ENCODE results near the gene TREML4.
"Not testable (repeated sequence)": the region's sequence is repeated elsewhere in the genome, so short reads cannot be mapped to it uniquely, and the experiment has no call there.

TREML4 gene

DNA sequence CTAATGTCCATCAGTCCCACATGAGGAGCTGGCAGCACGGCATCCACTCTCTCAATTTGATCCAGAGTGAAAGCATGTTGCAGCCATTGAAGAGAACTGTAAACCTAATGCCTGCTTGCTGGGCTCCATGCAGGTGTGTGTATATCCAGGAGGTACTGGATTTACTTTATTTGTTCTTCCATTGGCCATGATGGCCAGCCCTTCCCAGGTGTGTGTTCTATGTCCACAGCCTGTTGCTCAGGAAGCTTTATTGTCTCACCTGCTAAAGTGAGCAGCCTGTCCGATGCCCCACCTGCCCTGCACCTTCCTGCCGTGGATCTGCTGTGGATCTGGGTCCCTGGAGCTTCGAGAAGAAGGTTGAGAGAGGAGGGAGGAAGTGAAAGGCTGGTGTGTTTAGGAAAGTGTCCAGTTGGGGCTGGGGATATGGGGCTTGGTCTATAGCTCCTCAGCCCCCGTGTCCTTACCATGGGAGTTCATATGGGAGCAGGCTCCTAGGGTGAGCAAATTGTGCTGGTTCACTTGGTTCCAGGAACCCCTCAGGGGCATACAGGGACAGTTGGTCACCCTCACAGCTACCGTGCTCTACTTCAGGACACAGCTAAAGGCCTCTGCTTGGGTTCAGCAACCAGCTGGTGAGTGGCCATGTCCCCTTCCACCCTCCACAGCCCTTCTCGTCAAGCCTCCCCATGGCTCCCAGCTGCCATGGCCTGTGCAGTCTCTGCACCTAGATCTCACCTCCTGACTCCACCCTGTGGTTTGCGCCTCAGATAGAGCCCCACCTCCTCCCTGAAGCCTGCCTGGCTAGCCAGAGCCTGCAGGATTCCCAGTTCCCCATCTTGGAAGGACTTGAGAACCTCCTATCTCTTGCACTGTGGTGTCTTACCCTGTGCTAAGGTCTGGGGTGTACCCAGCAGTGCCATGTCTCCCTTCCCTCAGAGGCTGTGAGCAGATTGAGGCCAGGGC is 39.9 kb upstream of the TREML4 start:
- peaks cover 16% of the 10 kb centered on the region; the same call in 1 of the 2 replicates for H3K9me3 ChIP-seq (ENCODE audit: insufficient read depth, low read length)
- no peak overlapping the region for H3K9ac ChIP-seq (ENCODE audit: insufficient read length, low read depth)
- peaks cover 2% of the 10 kb centered on the region for H3K27me3 ChIP-seq (ENCODE audit: insufficient read depth, insufficient read length)
- DNase-seq (ENCODE audit: low read depth, low spot score): no peak
- H3K36me3 ChIP-seq (ENCODE audit: insufficient read depth, insufficient read length, low read length): no peaks in the 10 kb centered on the region
- H3K4me3 ChIP-seq (ENCODE audit: insufficient read length, low read depth): no peak overlapping the region
- H3K4me1 ChIP-seq (ENCODE audit: insufficient read depth, insufficient read length): no peaks in the 10 kb centered on the region
- TF ChIP-seq ZNF274 (IDR thresholded peaks at IDR 0.05; ENCODE audit: low read depth, low read length): no peak
- TF ChIP-seq SUZ12 (IDR thresholded peaks at IDR 0.05; ENCODE audit: extremely low read depth, insufficient read depth, insufficient read length): no peak
- no peak for TF ChIP-seq YY1 (IDR thresholded peaks at IDR 0.05; ENCODE audit: insufficient read depth, insufficient read length)

- not testable (repeated sequence) for DNase-seq (ENCODE audit: low read depth, low spot score); H3K36me3 ChIP-seq (ENCODE audit: insufficient read depth, insufficient read length, low read length); H3K4me1 ChIP-seq (ENCODE audit: insufficient read depth, insufficient read length); H3K4me3 ChIP-seq (ENCODE audit: insufficient read length, low read depth); H3K9ac ChIP-seq (ENCODE audit: insufficient read length, low read depth); H3K27me3 ChIP-seq (ENCODE audit: insufficient read depth, insufficient read length)
- H3K9me3 ChIP-seq (ENCODE audit: insufficient read depth, low read length): peaks cover 16% of the 10 kb centered on the region; the same call in 1 of the 2 replicates
These were observed 39.1 kb upstream of the TREML4 start for GRCh38 chr6:41189046-41189445.

GRCh38 chr6:41189967-41190366 is 38.2 kb upstream of the TREML4 start:
- Histone ChIP-seq H3K9ac (ENCODE audit: insufficient read length, low read depth) (no peak overlapping the region), H3K36me3 (ENCODE audit: insufficient read depth, insufficient read length, low read length) (no peaks in the 10 kb centered on the region), H3K27me3 (ENCODE audit: insufficient read depth, insufficient read length) (peaks cover 2% of the 10 kb centered on the region), H3K4me3 (ENCODE audit: insufficient read length, low read depth) (no peak overlapping the region), H3K9me3 (ENCODE audit: insufficient read depth, low read length) (peaks cover 16% of the 10 kb centered on the region; the same call in 1 of the 2 replicates), H3K4me1 (ENCODE audit: insufficient read depth, insufficient read length) (no peaks in the 10 kb centered on the region)
- no peak for DNase-seq (ENCODE audit: low read depth, low spot score)
- TF ChIP-seq SUZ12 (IDR thresholded peaks at IDR 0.05; ENCODE audit: extremely low read depth, insufficient read depth, insufficient read length) (no peak), YY1 (IDR thresholded peaks at IDR 0.05; ENCODE audit: insufficient read depth, insufficient read length) (no peak), ZNF274 (IDR thresholded peaks at IDR 0.05; ENCODE audit: low read depth, low read length) (no peak)

DNA sequence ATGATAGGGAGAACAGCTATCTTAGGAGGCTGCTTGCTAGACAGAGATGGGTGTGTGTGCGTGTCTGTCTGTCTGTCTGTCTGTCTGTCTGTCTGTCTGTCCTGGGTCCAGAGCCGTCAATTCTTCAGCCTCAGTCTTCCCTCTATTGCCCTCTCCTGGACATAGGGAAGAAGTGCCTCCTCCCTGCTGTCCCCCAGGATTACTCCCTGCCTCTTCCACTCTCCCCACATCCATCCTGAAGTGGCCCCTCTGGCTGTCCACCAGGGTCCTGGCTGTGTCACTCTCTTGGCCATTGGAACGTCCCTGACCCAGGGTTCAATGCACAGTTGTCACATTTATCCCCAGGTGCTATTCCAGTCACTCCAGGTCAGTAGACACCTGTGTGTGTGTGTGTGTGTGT is 37.4 kb upstream of the TREML4 start:
- DNase-seq (ENCODE audit: low read depth, low spot score): no peak
- no peaks in the 10 kb centered on the region for H3K4me1 ChIP-seq (ENCODE audit: insufficient read depth, insufficient read length)
- H3K27me3 ChIP-seq (ENCODE audit: insufficient read depth, insufficient read length): no peaks in the 10 kb centered on the region
- no peak overlapping the region for H3K9ac ChIP-seq (ENCODE audit: insufficient read length, low read depth)
- H3K36me3 ChIP-seq (ENCODE audit: insufficient read depth, insufficient read length, low read length): no peaks in the 10 kb centered on the region
- H3K4me3 ChIP-seq (ENCODE audit: insufficient read length, low read depth): no peak overlapping the region
- no peak for TF ChIP-seq SUZ12 (IDR thresholded peaks at IDR 0.05; ENCODE audit: extremely low read depth, insufficient read depth, insufficient read length)
- TF ChIP-seq ZNF274 (IDR thresholded peaks at IDR 0.05; ENCODE audit: low read depth, low read length): no peak
- no peak for TF ChIP-seq YY1 (IDR thresholded peaks at IDR 0.05; ENCODE audit: insufficient read depth, insufficient read length)
- peaks cover 16% of the 10 kb centered on the region; the same call in 1 of the 2 replicates for H3K9me3 ChIP-seq (ENCODE audit: insufficient read depth, low read length)

- Histone ChIP-seq H3K4me3 (ENCODE audit: insufficient read length, low read depth) (no peak overlapping the region), H3K4me1 (ENCODE audit: insufficient read depth, insufficient read length) (no peaks in the 10 kb centered on the region), H3K9me3 (ENCODE audit: insufficient read depth, low read length) (peaks cover 16% of the 10 kb centered on the region; the same call in 1 of the 2 replicates), H3K27me3 (ENCODE audit: insufficient read depth, insufficient read length) (no peaks in the 10 kb centered on the region), H3K36me3 (ENCODE audit: insufficient read depth, insufficient read length, low read length) (no peaks in the 10 kb centered on the region), H3K9ac (ENCODE audit: insufficient read length, low read depth) (no peak overlapping the region)
- TF ChIP-seq SUZ12 (IDR thresholded peaks at IDR 0.05; ENCODE audit: extremely low read depth, insufficient read depth, insufficient read length) (no peak), ZNF274 (IDR thresholded peaks at IDR 0.05; ENCODE audit: low read depth, low read length) (no peak), YY1 (IDR thresholded peaks at IDR 0.05; ENCODE audit: insufficient read depth, insufficient read length) (no peak)
- peak; percentile 35 for DNase-seq (ENCODE audit: low read depth, low spot score)
These were observed 36.6 kb upstream of the TREML4 start for GRCh38 chr6:41191569-41191968.

DNA sequence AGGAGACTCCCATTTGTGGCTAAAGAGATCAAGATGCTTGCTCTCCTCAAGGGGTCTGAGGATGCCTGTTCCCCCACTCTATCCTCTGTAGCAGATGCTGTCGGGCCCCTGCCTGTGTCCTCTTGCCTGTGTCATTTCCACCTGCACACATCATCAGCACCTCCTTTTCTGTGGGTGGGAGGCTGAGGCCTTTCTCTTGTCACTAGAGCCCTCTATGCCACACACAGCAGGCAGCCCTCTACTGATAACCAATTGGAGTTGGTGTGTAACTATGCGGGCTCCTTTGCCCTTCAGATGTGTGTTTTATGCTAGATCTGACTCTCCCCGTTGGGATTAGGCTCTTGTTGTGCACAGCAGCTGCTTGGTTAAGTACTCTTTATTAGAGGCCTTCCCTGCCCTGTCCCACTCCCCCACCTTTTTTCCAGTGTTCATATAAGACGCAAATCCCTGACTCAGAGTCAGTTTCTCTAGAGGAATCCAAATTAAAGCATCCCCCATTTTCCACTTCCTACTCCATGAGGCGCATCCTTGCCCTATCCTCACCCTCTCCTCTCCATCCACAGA is 34.9 kb upstream of the TREML4 start:
- no peaks in the 10 kb centered on the region for H3K4me1 ChIP-seq (ENCODE audit: insufficient read depth, insufficient read length)
- H3K9ac ChIP-seq (ENCODE audit: insufficient read length, low read depth): no peak overlapping the region
- DNase-seq (ENCODE audit: low read depth, low spot score): no peak
- H3K27me3 ChIP-seq (ENCODE audit: insufficient read depth, insufficient read length): no peaks in the 10 kb centered on the region
- peaks cover 16% of the 10 kb centered on the region; the same call in 1 of the 2 replicates for H3K9me3 ChIP-seq (ENCODE audit: insufficient read depth, low read length)
- TF ChIP-seq SUZ12 (IDR thresholded peaks at IDR 0.05; ENCODE audit: extremely low read depth, insufficient read depth, insufficient read length) (no peak), YY1 (IDR thresholded peaks at IDR 0.05; ENCODE audit: insufficient read depth, insufficient read length) (no peak), ZNF274 (IDR thresholded peaks at IDR 0.05; ENCODE audit: low read depth, low read length) (no peak)
- H3K4me3 ChIP-seq (ENCODE audit: insufficient read length, low read depth): no peak overlapping the region
- H3K36me3 ChIP-seq (ENCODE audit: insufficient read depth, insufficient read length, low read length): no peaks in the 10 kb centered on the region

DNA sequence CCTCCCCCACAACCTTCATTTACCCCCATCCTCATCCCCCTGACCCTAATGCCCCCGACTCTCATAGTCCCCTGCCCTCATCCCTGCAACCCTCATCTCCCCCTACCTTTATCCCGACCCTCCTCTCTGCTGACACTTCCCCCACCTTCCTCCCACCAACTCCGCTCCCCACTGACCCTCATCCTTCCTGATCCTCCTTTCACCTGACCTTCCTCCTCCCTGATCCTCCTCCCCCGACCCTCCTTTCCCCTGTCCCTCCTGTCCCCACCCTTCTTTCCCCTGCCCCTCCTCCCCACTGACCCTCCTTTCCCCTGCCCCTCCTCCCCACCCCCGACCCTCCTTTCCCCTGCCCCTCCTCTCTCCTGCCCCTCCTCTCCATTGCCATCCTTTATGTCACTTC is 34.3 kb upstream of the TREML4 start:
- H3K4me3 ChIP-seq (ENCODE audit: insufficient read length, low read depth): no peak overlapping the region
- TF ChIP-seq YY1 (IDR thresholded peaks at IDR 0.05; ENCODE audit: insufficient read depth, insufficient read length) (no peak), ZNF274 (IDR thresholded peaks at IDR 0.05; ENCODE audit: low read depth, low read length) (no peak), SUZ12 (IDR thresholded peaks at IDR 0.05; ENCODE audit: extremely low read depth, insufficient read depth, insufficient read length) (no peak)
- H3K36me3 ChIP-seq (ENCODE audit: insufficient read depth, insufficient read length, low read length): no peaks in the 10 kb centered on the region
- H3K4me1 ChIP-seq (ENCODE audit: insufficient read depth, insufficient read length): no peaks in the 10 kb centered on the region
- H3K9ac ChIP-seq (ENCODE audit: insufficient read length, low read depth): no peak overlapping the region
- H3K9me3 ChIP-seq (ENCODE audit: insufficient read depth, low read length): peaks cover 16% of the 10 kb centered on the region; the same call in 1 of the 2 replicates
- DNase-seq (ENCODE audit: low read depth, low spot score): no peak
- no peaks in the 10 kb centered on the region for H3K27me3 ChIP-seq (ENCODE audit: insufficient read depth, insufficient read length)
